ENCODE measurements around the gene GSTO1.
A peak's percentile ranks its signal among the peaks of the same experiment; 100 is the strongest.

GSTO1 gene

DNA sequence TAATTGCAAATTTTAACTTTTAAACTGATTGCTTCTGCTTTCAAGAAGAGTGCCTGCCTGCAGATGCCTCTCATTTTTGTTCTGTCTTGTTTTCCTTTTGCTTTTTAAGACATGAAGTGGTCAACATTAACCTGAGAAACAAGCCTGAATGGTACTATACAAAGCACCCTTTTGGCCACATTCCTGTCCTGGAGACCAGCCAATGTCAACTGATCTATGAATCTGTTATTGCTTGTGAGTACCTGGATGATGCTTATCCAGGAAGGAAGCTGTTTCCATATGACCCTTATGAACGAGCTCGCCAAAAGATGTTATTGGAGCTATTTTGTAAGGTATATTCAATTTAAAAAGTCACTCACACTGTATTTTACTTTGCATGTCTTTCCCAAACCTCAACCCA is 23.1 kb downstream of the GSTO1 start:
- peak; percentile 83 for DNase-seq

DNA sequence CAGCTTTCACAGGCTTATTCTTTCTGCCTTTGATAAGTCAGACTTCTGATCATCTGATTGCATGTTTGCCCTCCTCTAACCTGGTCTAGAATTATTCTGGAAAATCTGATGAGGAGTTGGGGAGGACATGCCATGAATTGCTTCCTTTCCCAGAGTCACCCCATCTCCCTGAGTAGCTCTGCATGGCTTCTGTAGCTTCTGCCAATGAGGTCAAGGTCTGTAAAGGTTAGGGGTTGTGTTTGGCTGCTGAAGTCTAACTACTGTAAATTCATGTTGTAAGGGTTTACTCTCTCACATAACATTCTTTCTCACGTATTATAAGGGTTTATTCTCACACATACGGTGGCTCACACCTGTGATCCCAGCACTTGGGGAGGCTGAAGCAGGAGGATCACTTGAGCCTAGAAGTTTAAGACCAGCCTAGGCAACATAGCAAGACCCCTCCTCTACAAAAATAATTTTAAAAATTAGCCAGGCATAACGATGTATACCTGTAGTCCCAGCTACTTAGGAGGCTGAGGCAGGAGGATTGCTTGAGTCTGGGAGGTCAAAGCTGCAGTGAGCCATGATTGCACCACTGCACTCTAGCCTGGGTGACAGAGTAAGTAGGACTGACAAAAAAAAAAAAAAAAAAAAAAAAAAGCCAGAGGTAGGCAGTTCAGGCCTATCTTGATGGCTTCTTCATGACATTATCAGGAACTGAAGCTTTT is 25.0 kb downstream of the GSTO1 start:
- no peak for DNase-seq

DNA sequence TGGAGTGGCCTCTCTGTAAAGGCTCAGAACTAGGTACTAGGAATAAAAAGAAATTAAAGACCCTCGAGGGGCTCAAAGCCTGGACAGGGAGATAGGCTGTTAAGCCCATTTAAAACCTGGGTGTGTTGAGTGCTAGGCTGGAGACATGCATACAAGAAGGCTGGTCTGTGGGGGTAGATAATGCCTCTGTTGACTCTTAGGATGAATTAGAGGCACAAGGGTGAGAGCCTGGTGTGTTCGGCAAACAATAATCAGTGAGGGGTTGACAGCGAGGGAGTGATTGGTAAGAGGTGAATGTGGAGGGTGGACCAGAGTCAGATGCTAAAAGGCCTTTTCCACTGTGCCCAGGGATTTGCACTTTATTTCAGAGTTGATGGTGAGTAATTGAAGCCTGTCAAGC is 27.0 kb downstream of the GSTO1 start:
- peak; percentile 21 for DNase-seq

- no peak for DNase-seq
Observed at GRCh38 chr10:104284846-104285245, 30.2 kb downstream of the GSTO1 start.

GRCh38 chr10:104286939-104287338 is 32.2 kb downstream of the GSTO1 start:
- no peak for DNase-seq

GRCh38 chr10:104288355-104288754 is 33.7 kb downstream of the GSTO1 start:
- DNase-seq = no peak

DNA sequence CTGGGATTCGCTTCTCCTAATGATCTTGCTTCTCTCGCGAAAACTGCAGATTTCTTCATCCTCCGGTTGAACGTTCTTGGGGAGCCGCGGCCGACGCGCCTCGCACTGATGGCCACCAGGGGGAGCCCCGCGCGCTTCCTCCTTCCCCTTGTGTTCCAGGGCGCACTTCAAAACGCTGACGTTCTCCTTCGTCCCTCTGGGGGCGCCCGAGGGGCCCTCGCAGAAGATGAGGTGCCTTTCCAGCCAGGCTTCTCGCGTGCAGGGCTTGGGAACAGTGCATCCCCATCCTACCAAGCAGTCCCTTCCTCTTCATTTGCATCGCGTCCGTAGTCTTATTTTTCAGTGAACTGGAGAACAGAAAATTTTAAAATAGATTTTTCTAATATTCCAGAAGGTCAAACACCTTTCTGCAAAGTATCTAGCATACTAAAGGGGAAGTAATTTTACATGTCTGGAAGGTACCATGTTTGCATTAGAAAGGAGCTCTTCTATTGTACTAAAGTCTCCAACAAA is 36.8 kb downstream of the GSTO1 start:
- peak; percentile 79 for DNase-seq

- DNase-seq = no peak
Observed at GRCh38 chr10:104293011-104293410, 38.3 kb downstream of the GSTO1 start.

DNA sequence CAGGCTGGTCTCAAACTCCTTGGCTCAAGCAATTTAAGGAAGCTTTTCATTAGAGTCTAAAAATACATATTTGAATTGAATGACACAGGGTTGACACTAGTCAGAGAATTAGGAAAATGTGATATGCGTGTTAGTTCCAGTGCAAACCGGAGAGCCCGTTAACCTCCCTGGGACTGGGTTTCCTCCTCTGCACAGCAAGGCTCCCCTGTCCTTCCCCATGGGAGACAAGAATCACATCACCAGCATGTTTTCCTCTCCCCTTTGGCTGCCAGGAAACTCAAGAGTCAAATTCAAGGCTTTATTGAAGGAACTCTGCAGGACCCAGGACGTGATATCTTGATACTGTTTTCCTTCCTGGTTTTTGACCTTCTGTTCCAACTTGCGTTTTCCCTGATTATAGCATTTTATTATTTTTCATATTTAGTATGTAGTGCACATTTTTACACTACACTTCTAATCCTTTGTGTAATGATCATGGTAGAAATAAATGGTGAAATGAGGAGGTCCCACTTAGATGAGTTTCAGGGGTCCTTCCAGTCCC is 39.2 kb downstream of the GSTO1 start:
- no peak for DNase-seq

DNA sequence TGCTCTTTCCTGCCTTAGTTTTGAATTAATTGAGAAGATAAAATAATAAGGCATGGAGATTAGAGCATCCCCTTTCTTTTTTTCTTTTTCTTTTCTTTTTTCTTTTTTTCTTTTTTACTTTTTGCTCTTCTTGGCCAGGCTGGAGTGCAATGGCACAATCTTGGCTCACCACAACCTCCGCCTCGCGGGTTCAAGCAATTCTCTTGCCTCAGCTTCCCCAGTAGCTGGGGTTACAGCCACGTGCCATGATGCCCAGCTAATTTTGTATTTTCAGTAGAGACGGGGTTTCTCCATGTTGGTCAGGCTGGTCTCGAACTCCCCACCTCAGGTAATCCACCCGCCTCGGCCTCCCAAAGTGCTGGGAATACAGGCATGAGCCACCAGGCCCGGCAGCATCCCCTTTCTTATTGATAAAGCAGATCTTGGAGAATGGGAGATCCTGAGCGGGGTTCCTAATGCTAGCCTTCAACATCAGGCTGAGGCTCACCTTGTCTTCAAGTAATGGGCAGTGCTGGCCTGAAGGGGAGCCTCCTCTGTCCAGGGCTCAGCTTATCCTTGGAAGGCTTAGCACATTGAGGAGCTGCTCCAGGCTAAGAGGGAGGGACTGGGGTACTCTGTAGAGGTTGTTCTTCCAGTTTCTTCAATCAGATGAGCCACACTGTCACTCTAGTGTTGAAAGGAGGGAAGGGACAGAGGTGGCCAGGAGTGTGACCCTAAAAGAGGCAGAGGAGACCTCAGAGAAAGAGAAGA is 42.2 kb downstream of the GSTO1 start:
- DNase-seq = no peak

- DNase-seq = no peak
Observed at GRCh38 chr10:104297697-104298660, 43.3 kb downstream of the GSTO1 start.

DNA sequence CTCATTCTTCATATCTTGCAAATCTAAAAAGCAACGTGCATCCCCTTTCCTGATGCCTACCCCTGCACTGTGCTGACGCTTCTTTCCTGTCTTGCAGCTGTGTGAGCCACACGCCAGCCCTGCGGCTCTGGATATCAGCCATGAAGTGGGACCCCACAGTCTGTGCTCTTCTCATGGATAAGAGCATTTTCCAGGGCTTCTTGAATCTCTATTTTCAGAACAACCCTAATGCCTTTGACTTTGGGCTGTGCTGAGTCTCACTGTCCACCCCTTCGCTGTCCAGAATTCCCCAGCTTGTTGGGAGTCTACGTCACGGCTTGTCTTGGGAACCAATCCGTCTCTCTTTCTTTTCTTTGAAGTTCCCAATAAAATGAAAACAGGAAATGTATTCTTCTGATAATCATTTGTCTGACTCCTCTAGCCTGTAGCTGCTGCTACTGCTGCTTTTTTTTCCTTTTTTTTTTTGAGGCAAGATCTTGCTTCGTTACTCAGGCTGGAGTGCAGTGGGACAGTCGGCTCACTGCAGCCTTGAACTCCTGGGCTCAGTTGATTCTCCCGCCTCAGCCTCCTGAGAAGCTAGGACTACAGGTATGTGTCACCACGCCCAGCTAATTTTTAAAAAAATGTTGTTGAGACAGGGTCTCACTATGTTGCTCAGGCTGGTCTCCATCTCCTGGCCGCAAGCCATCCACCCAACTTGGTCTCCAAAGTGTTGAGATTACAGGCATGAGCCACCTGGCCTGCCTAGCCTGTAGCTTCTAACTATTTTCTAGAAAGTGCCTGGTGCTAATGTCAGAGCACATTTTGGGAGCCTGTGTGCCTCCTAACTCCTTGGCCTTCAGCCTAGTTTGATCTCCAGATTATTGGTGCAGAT is 44.6 kb downstream of the GSTO1 start:
- no peak for DNase-seq

DNA sequence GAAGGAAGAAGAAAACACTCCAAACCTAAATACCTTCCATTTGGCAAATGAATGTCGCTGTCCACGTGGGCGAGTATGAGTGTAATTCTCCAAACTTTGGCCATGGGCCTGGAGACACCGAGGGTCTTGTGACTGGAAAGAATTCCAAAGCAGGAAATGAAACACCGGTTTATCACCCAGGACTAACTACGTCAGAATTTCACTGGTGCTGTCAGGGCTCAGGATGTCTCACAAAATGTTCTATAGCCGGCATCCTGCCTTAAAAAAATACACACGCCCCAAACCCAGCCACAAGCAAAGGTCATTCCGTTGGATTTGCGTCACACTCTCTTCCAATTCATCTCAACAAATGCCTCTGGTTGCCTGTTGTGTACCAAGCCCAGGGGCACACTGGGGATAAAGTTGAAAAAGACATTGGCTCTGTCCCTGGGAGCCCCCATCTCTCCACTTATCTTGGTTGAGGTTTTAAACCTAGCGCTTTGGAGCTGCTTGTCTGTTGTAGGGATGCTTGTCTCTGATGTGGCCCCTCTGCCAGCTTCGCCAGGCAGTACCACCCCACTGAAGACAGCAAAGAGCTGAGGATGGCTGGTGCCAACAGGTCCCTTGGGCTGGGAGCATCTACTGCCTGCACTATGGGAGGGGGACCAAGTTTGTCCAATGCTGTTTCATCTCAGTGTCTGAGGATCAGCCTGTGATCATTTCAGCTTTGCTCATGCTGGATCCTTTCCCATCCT is 45.5 kb downstream of the GSTO1 start:
- no peak for DNase-seq

DNA sequence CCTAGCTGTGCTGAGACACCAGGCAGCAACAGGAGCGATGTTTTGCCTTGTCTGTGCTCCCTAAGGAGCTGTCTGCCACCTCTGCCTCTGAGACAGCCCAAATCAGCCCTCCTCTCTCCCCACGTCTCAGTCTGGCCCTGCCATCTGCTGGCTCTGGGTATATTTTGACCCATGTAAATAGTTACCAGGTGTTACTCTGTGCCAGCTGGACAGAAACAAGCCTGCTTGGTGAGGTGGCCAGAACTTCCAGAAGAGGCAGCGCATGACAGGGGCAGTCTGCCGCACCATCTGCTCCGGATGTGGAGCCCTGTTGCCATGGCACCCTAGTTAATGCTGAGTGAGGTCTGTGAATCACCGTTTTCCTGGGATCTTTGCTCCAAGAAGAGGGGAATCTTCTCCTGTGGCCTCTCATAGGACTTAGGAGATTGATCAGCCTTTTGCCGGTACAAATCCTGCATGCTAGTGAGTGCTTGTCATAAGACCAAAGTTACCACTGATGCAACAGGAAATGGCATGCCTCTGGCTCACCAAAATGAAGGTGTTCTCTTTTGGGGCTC is 46.1 kb downstream of the GSTO1 start:
- DNase-seq = peak; percentile 84

DNA sequence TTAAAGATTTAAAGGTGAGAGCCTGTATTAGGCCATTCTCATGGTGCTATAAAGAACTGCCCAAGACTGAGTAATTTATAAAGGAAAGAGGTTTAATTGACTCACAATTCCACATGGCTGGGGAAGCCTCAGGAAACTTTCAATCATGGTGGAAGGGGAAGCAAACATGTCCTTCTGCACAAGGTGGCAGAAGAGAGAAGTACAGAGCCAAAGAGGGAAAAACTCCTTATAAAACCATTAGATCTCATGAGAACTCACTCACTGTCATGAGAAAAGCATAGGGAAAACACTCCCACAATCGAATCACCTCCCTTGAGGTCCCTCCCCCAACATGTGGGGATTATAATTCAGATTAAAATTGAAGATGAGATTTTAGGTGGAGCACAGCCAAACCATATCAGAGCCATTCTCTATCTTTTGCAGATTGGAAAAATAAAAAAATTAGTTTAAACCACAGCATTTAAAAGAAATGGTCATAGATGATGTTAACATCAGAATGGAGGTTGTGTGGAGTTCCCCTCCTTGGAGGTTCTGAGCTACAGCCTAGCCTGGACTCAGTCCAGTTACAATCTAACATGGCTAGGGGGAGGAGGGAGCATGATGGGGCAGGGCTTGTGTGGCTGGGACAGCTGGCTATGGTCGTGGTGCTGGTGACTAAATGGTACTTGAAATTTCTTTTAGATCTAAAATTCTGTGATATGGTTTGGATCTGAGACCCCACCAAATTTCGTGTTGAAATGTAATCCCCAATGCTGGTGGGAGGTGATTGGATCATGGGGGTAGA is 47.4 kb downstream of the GSTO1 start:
- DNase-seq = no peak

DNA sequence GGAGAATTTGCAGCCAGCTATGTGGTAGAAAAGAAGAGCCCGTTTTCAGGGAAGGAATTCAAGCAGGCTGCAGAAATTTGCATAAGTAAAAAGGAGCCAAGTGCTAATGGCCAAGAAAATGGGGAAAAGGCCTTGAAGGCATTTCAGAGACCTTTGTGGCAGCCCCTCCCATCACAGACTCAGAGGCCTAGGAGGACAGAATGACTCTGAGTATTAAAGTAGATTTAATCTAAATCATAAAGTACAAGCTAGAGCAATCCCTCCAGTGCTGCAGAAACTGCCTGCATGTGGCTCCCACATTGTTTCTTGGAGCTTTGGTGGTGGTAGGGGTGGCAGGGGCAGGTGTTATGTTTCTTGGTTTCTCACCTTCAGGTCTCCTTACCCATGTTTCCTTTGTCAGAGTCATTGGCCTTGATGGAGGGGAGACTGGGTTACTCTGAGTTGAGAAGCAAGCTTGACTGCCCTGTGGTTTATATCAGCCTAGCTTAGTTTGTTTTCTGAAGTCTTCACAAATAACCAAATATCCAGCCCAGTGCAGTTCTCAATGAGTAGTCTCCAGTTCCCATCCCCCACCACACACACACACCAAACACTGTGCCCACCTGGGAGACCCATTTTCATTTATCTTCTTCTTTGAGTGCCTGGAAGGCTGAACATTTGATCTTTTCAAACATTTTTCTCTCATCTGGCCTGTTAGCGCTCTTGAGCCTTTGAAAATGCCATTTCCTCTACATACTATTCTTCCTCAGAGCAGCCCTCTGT is 49.1 kb downstream of the GSTO1 start:
- no peak for DNase-seq

GRCh38 chr10:104304356-104304745 is 49.7 kb downstream of the GSTO1 start:
- no peak for DNase-seq

- DNase-seq = no peak
Observed at GRCh38 chr10:104304927-104305326, 50.2 kb downstream of the GSTO1 start.

GRCh38 chr10:104306897-104307296 is 52.2 kb downstream of the GSTO1 start:
- DNase-seq = no peak

All from NCI-H1092 treated with DMSO at 0.1 percent for 48 hours (cell line).